Glomerular visceral epithelial cell (primary cell): Measurements from ENCODE around the gene DAZ4.
"Not testable (repeated sequence)": the region's sequence is repeated elsewhere in the genome, so short reads cannot be mapped to it uniquely, and the experiment has no call there.

Source experiments
- DNase-seq: peaks from one replicate; pipeline ENCODE4 v3.0.0-alpha.2; 2016; ENCODE audit errors: extremely low spot score

The DAZ4 gene, protein sequence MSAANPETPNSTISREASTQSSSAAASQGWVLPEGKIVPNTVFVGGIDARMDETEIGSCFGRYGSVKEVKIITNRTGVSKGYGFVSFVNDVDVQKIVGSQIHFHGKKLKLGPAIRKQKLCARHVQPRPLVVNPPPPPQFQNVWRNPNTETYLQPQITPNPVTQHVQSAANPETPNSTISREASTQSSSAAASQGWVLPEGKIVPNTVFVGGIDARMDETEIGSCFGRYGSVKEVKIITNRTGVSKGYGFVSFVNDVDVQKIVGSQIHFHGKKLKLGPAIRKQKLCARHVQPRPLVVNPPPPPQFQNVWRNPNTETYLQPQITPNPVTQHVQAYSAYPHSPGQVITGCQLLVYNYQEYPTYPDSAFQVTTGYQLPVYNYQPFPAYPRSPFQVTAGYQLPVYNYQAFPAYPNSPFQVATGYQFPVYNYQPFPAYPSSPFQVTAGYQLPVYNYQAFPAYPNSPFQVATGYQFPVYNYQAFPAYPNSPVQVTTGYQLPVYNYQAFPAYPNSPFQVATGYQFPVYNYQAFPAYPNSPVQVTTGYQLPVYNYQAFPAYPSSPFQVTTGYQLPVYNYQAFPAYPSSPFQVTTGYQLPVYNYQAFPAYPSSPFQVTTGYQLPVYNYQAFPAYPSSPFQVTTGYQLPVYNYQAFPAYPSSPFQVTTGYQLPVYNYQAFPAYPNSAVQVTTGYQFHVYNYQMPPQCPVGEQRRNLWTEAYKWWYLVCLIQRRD

DNA sequence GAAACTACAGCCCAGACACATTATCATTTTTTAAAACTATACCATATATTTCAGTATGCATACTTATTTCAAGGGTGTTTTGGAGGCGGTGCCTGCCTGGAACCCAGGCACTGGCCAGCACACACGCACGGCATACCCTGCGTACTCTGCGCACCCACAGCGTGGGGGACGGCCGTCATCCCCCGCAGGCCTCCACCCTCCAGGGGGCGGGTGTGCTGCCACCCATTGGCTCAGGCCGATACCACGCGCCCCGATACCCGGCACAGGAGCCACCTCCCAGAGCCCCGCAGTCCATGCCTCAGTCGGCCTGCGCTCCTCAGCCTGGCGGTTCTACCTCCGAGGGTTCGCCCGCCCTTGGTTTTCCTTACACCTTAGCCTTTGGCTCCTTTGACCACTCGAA, at the start of gene DAZ4:
TSS of gene DAZ4 (plus strand) at position 301 of the 400 bp plus-strand sequence. CDS start 208 bp downstream, outside the sequence.
- DNase-seq, result not testable (repeated sequence)

DNA sequence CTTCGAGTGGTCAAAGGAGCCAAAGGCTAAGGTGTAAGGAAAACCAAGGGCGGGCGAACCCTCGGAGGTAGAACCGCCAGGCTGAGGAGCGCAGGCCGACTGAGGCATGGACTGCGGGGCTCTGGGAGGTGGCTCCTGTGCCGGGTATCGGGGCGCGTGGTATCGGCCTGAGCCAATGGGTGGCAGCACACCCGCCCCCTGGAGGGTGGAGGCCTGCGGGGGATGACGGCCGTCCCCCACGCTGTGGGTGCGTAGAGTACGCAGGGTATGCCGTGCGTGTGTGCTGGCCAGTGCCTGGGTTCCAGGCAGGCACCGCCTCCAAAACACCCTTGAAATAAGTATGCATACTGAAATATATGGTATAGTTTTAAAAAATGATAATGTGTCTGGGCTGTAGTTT, 20.4 kb upstream of the DAZ4 start, which contains the start of gene DAZ3:
TSS of gene DAZ3 (minus strand) at position 101 of the 400 bp plus-strand sequence. CDS start 208 bp downstream, outside the sequence.
- DNase-seq, result not testable (repeated sequence)

DNA sequence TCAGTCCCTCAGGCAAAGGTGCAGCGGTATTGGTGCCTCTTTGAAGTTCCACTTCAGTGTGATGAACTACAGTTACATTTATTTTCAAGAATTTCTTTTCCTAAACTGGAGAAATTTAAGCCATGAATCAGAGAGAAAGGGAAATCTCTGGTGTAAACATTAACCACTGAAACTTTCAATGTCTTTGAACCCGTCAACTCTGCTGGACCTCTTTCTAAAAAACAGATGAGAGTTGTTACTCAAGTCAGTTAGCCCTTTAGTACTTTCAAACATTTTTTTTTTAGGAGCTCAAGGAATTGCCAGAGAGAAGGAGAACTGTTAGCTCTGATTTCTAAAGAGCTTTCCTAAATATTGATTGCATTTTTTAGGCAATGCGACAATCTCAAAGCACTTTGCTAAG, 11.9 kb upstream of the DAZ4 start:
- not testable (repeated sequence) for DNase-seq

DNA sequence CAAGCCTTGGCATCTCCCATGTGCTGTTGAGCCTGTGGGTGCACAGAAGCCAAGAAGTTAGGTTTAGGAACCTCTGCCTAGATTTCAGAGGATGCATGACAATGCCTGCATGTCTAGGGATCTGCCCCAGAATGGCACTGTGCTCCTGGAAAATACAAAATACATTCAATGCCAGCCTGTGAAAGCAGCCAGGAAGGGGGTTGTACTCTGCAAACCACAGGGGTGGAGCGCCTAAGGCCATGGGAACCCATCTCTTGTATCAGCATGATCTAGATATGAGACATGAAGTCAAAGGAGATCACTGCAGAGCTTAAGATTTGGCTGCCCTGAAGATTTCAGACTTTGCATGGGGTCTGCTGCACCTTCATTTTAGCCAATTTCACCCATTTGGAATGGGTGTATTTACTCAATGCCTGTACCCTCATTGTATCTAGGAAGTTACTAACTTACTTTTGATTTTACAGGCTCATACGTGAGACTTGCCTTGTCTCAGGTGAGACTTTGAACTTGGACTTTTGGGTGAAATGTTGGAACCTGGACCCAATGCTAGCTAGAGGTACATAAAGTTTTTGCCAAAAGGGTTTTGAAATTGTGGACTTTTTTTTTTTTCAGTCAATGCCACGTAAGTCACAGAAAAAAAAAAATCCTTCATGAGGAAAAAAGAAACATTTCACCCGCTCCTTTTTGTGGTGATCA, 9.4 kb upstream of the DAZ4 start:
- DNase-seq, result not testable (repeated sequence)

DNA sequence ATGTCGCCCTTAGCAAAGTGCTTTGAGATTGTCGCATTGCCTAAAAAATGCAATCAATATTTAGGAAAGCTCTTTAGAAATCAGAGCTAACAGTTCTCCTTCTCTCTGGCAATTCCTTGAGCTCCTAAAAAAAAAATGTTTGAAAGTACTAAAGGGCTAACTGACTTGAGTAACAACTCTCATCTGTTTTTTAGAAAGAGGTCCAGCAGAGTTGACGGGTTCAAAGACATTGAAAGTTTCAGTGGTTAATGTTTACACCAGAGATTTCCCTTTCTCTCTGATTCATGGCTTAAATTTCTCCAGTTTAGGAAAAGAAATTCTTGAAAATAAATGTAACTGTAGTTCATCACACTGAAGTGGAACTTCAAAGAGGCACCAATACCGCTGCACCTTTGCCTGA, 8.7 kb upstream of the DAZ4 start:
- not testable (repeated sequence) for DNase-seq
